CD14-positive monocyte (primary cell): ENCODE measurements around the gene OGFOD3. TPM values are rescaled to one million over a fixed set of nuclear protein-coding genes. Genes with fewer than 3 reads are reported as not detected.
A peak's percentile ranks its signal among the peaks of the same experiment; 100 is the strongest.

ENCODE experiments used
- DNase-seq, 3 donors: peaks; one replicate each; pipeline ENCODE4 v3.0.0-alpha.2; 2011 to 2022
- H2AFZ ChIP-seq: 2 replicates; pipeline ENCODE4 v1.6.0; 2012; ENCODE audit warnings: mild to moderate bottlenecking, low read depth, low read length, inconsistent platforms; ENCODE audit not compliant: insufficient read depth, poor library complexity, severe bottlenecking
- H3K27ac ChIP-seq, 2 donors: 1 replicate in 1 of 2; 2 replicates in 1 of 2; pipeline ENCODE4 v1.5.1; 2012 to 2013; ENCODE audit warnings: low read length in 2 of 2, control low read depth in 1 of 2, inconsistent platforms in 1 of 2, low read depth in 1 of 2, mild to moderate bottlenecking in 1 of 2
- H3K27me3 ChIP-seq, 2 donors: one replicate each; pipeline versions ENCODE4 v1.6.0 to v1.6.1; 2011 to 2013; ENCODE audit warnings: low read length in 2 of 2; ENCODE audit not compliant: control insufficient read depth in 2 of 2, insufficient read depth in 2 of 2
- H3K36me3 ChIP-seq, 2 donors: replicated peaks in 1 of 2; 1 replicate in 1 of 2; 2 replicates in 1 of 2; pipeline versions ENCODE4 v1.5.1 to v1.6.1; 2012 to 2013; ENCODE audit warnings: low read length in 2 of 2, control low read depth in 1 of 2, inconsistent platforms in 1 of 2, mild to moderate bottlenecking in 1 of 2; ENCODE audit not compliant: insufficient read depth in 2 of 2, control insufficient read depth in 1 of 2
- H3K4me1 ChIP-seq, 2 donors: 1 replicate in 1 of 2; 2 replicates in 1 of 2; pipeline versions ENCODE4 v1.5.1 to v1.6.1; 2012 to 2013; ENCODE audit warnings: low read length in 2 of 2, control low read depth in 1 of 2, inconsistent platforms in 1 of 2, mild to moderate bottlenecking in 1 of 2, moderate library complexity in 1 of 2; ENCODE audit not compliant: insufficient read depth in 2 of 2, control insufficient read depth in 1 of 2
- H3K4me2 ChIP-seq: replicated peaks from 2 replicates; pipeline ENCODE3; 2012; ENCODE audit warnings: low read length, moderate library complexity, mild to moderate bottlenecking; ENCODE audit not compliant: poor library complexity, severe bottlenecking; ENCODE audit errors: extremely low read depth
- H3K4me3 ChIP-seq, 3 experiments: fragments of 200-600 bp in 1 of 3; sonication (generic) in 1 of 3; replicated peaks in 1 of 3; 1 replicate in 2 of 3; 2 replicates in 1 of 3; pipeline ENCODE4 v1.5.1; 2011 to 2013; ENCODE audit warnings: low read length in 3 of 3, mild to moderate bottlenecking in 3 of 3, control low read depth in 2 of 3, low read depth in 2 of 3, inconsistent platforms in 1 of 3, moderate library complexity in 1 of 3
- H3K79me2 ChIP-seq: 2 replicates; pipeline ENCODE4 v1.6.0; 2012; ENCODE audit warnings: mild to moderate bottlenecking, control low read depth, inconsistent platforms, low read length, moderate library complexity; ENCODE audit not compliant: insufficient read depth
- H3K9ac ChIP-seq: 2 replicates; pipeline ENCODE4 v1.6.0; 2017; ENCODE audit warnings: low read length, mild to moderate bottlenecking; ENCODE audit not compliant: insufficient read depth, poor library complexity, severe bottlenecking
- H3K9me3 ChIP-seq, 2 donors: replicated peaks in 1 of 2; 1 replicate in 1 of 2; 2 replicates in 1 of 2; pipeline versions ENCODE4 v1.5.1 to v1.6.1; 2012 to 2013; ENCODE audit warnings: low read length in 2 of 2, control low read depth in 1 of 2; ENCODE audit not compliant: control insufficient read depth in 1 of 2, insufficient read depth in 1 of 2
- H4K20me1 ChIP-seq: 2 replicates; pipeline ENCODE4 v1.6.0; 2012; ENCODE audit warnings: mild to moderate bottlenecking, low read length, control low read depth, moderate library complexity; ENCODE audit not compliant: insufficient read depth
- H3K27ac Mint-ChIP-seq, 7 donors: one replicate each; pipeline ENCODE4 v1.8.0; 2020; ENCODE audit warnings: mild to moderate bottlenecking in 7 of 7, mixed read lengths in 7 of 7, moderate library complexity in 6 of 7, inconsistent platforms in 2 of 7
- H3K27me3 Mint-ChIP-seq, 3 donors: one replicate each; pipeline ENCODE4 v1.8.0; 2021 to 2022; ENCODE audit warnings: low read depth in 3 of 3, mild to moderate bottlenecking in 3 of 3, mixed read lengths in 3 of 3, moderate library complexity in 3 of 3, inconsistent platforms in 1 of 3
- H3K36me3 Mint-ChIP-seq, 2 donors: one replicate each; pipeline ENCODE4 v1.8.0; 2020; ENCODE audit warnings: mixed read lengths in 2 of 2, inconsistent platforms in 1 of 2, mild to moderate bottlenecking in 1 of 2
- H3K4me1 Mint-ChIP-seq: one replicate; pipeline ENCODE4 v1.8.0; 2020; ENCODE audit warnings: mild to moderate bottlenecking, mixed read lengths
- H3K4me3 Mint-ChIP-seq, 2 donors: one replicate each; pipeline ENCODE4 v1.8.0; 2020; ENCODE audit warnings: mild to moderate bottlenecking in 2 of 2, mixed read lengths in 2 of 2, moderate library complexity in 1 of 2
- H3K9me3 Mint-ChIP-seq, 7 donors: one replicate each; pipeline ENCODE4 v1.8.0; 2020 to 2022; ENCODE audit warnings: mixed read lengths in 7 of 7, mild to moderate bottlenecking in 6 of 7, moderate library complexity in 6 of 7, inconsistent platforms in 2 of 7
- CTCF ChIP-seq: fragments of 200-600 bp; IDR thresholded peaks from one replicate; pipeline ENCODE4 v1.8.0; 2022; ENCODE audit warnings: antibody characterized with exemption, mild to moderate bottlenecking
- WGBS: methylation state at CpG from one replicate; pipeline ENCODE4 v1.1.5; 2013; ENCODE audit warnings: missing lambda C conversion rate; ENCODE audit not compliant: insufficient coverage; 5-methylcytosine and 5-hydroxymethylcytosine counted together
- intact Hi-C, 2 donors: fragments of 100-400 bp; cut with micrococcal nuclease; formaldehyde crosslinking; loops; one replicate each; pipeline versions ENCODE4 v1.15.0 to v1.15.1; 2023
- polyA plus RNA-seq, 3 donors: library from polyadenylated mRNA; depleted of rRNA in 1 of 3; unstranded in 2 of 3; stranded (reverse) in 1 of 3; fragments of 300-500 nt in 2 of 3; fragments of >200 nt in 1 of 3; fragmentation: Illumina TruSeq in 2 of 3; gene quantifications; 1 replicate in 2 of 3; 2 replicates in 1 of 3; pipeline ENCODE4 v1.2.3, GENCODE V29; 2012 to 2021

The OGFOD3 gene
- polyA plus RNA-seq, 3 donors: 17.9 to 36.4 (median 25.2) TPM

GRCh38 chr17:82419540-82419939 lies 1.2 kb upstream of the OGFOD3 start:
- peaks cover 20% of the 10 kb centered on the region for H3K4me1 Mint-ChIP-seq
- H3K9me3 ChIP-seq: peaks cover 0 to 8% of the 10 kb centered on the region in 2 donors
- peak overlapping the region in 1 of 2 donors; percentile 58 for H3K27ac ChIP-seq
- peak overlapping the region; percentile 65 to 98 (median 96) for H3K4me3 ChIP-seq
- peaks cover 11 to 12% of the 10 kb centered on the region in 2 donors for H3K36me3 ChIP-seq
- H3K79me2 ChIP-seq: peaks cover 11% of the 10 kb centered on the region
- peak overlapping the region; percentile 61 for H3K9ac ChIP-seq
- peaks cover 26 to 35% of the 10 kb centered on the region in 2 donors for H3K36me3 Mint-ChIP-seq
- peak overlapping the region; percentile 91 for H3K4me2 ChIP-seq
- H3K4me3 Mint-ChIP-seq: peak overlapping the region; percentile 85 to 90
- no peaks in the 10 kb centered on the region for H3K27me3 Mint-ChIP-seq
- H3K9me3 Mint-ChIP-seq: peaks cover 4 to 15% (median 9%) of the 10 kb centered on the region in 7 donors
- H3K4me1 ChIP-seq: peaks cover 22 to 23% of the 10 kb centered on the region in 2 donors
- intact Hi-C loops: loop anchor here in 1 of 2 donors (2.0 kb wide), 1 partner anchor 31 kb away; the partner anchor contains the start of gene CYBC1
- no CpG with 5 or more reads among the region's 2 CpGs for WGBS
- H3K27ac Mint-ChIP-seq: peak overlapping the region in 6 of 7 donors; percentile 21 to 86 (median 46)
- peak in 1 of 3 donors; percentile 24 for DNase-seq
- H3K27me3 ChIP-seq: no peaks in the 10 kb centered on the region
- TF ChIP-seq CTCF: no peak
- peaks cover 38% of the 10 kb centered on the region for H4K20me1 ChIP-seq
- peak overlapping the region; percentile 84 for H2AFZ ChIP-seq

- Histone ChIP-seq H2AFZ (no peak overlapping the region), H3K4me1 (peaks cover 23 to 24% of the 10 kb centered on the region in 2 donors), H3K9ac (no peak overlapping the region), H3K4me3 (no peak overlapping the region), H3K79me2 (peaks cover 11% of the 10 kb centered on the region), H3K27me3 (no peaks in the 10 kb centered on the region), H3K27ac (no peak overlapping the region), H3K36me3 (peaks cover 11 to 18% of the 10 kb centered on the region in 2 donors), H3K9me3 (no peaks in the 10 kb centered on the region), H3K4me2 (no peak overlapping the region), H4K20me1 (peaks cover 53% of the 10 kb centered on the region)
- intact Hi-C loops: no loop called here
- Mint-ChIP-seq H3K4me1 (peaks cover 23% of the 10 kb centered on the region), H3K4me3 (no peak overlapping the region), H3K9me3 (no peaks in the 10 kb centered on the region), H3K36me3 (peaks cover 30 to 32% of the 10 kb centered on the region in 2 donors), H3K27ac (no peak overlapping the region), H3K27me3 (peaks cover 0 to 1% (median 0%) of the 10 kb centered on the region in 3 donors)
- 87% methylated on average over 3 of the region's 6 CpGs for WGBS
- DNase-seq: no peak
- TF ChIP-seq CTCF: peak; percentile 15
These were observed 1.6 kb downstream of the OGFOD3 start for GRCh38 chr17:82416771-82417170.
